ENCODE measurements around the gene TBC1D12. TPM values are rescaled to one million over a fixed set of nuclear protein-coding genes. Genes with fewer than 3 reads are reported as not detected.

Gene TBC1D12
- total RNA-seq, 2 experiments from 2014 or later = 1.9 to 3.9 TPM

DNA sequence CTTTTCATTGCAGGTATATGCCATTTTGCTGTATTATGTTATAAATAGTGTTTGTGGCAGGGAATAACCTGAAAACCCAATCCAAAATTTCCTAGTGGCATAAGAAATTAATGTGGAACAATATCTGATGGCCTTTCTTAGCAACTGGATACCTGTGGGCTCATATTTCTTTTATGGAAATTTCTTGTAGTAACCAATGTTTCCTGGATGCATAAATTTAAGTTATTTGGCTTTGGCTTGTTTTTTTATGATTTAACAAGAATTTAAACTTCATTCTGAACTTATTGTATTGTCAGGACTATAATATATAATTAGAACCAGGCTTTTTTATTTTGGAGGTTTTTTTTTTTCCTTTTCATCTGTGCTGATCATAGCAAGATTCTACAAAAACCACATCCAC is 30.1 kb downstream of the TBC1D12 start:
- CTCF ChIA-PET (ENCODE audit: unreplicated experiment) = no interaction called here
- intact Hi-C loops (cut with micrococcal nuclease; ENCODE audit: unreplicated experiment) = no loop called here
- Histone ChIP-seq H3K9me3 (ENCODE audit: low read length) (peaks cover 5% of the 10 kb centered on the region; the same call in 1 of the 2 replicates), H3K9me2 (ENCODE audit: insufficient read depth, low read length) (no peaks in the 10 kb centered on the region), H3K79me2 (ENCODE audit: insufficient read depth, low read depth, low read length) (no peaks in the 10 kb centered on the region), H3K4me1 (ENCODE audit: insufficient read depth, low read length, poor library complexity, severe bottlenecking) (no peaks in the 10 kb centered on the region), H2AFZ (ENCODE audit: low read length) (no peak overlapping the region), H3K4me3 (ENCODE audit: low read depth, low read length, poor library complexity, severe bottlenecking) (no peak overlapping the region), H3K4me2 (ENCODE audit: low read length) (no peak overlapping the region), H3K27ac (ENCODE audit: low read depth, low read length, poor library complexity, severe bottlenecking) (no peak overlapping the region), H3K36me3 (ENCODE audit: insufficient read depth, low read length) (no peaks in the 10 kb centered on the region), H4K20me1 (ENCODE audit: insufficient read depth, low read length) (no peaks in the 10 kb centered on the region)
- DNase-seq (ENCODE audit: low spot score) = no peak
- no TSS peak for BruUV-seq (replicated peaks)
- no peak for TF ChIP-seq EZH2phosphoT487 (IDR thresholded peaks at IDR 0.05; ENCODE audit: borderline replicate concordance, low read depth, low read length)
- TF ChIP-seq, protein P1, sequence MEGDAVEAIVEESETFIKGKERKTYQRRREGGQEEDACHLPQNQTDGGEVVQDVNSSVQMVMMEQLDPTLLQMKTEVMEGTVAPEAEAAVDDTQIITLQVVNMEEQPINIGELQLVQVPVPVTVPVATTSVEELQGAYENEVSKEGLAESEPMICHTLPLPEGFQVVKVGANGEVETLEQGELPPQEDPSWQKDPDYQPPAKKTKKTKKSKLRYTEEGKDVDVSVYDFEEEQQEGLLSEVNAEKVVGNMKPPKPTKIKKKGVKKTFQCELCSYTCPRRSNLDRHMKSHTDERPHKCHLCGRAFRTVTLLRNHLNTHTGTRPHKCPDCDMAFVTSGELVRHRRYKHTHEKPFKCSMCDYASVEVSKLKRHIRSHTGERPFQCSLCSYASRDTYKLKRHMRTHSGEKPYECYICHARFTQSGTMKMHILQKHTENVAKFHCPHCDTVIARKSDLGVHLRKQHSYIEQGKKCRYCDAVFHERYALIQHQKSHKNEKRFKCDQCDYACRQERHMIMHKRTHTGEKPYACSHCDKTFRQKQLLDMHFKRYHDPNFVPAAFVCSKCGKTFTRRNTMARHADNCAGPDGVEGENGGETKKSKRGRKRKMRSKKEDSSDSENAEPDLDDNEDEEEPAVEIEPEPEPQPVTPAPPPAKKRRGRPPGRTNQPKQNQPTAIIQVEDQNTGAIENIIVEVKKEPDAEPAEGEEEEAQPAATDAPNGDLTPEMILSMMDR (conservative IDR thresholded peaks at IDR 0.05; ENCODE audit: low read length) = no peak
- POLR2A ChIA-PET = interaction anchor here (0.7 kb wide), 1 partner anchor 253 kb away, joined by 3 read pairs; no protein-coding TSS in a partner anchor

DNA sequence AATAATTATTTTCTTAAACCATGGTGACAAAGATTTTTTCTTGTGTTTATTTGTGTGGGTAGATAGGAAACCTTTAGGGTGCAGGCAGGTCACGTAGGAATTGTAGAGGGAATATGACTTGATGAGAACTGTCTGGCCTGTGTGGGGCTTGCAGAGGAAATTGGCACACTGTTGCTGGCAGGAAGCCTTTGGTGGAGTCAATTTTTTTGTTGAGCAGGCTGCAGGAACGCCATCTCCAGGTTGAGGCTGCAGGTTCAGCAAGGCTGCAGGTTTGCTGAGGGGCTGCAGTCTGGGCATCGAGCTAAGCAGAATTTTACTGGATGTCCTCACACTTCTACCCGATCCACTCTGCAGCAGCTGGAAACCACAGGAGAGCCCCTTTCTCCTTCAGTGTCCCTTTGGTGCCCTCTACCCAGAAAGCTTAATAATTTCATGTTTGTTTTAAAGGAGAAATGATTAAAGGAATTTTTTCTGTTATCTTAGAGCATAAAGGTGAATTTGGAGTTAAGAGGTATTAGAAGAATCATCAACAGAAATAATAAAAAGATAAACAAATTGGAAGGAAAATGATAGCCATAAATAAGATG is 37.0 kb downstream of the TBC1D12 start:
- TF ChIP-seq, protein P1 (conservative IDR thresholded peaks at IDR 0.05; ENCODE audit: low read length) = no peak
- TF ChIP-seq EZH2phosphoT487 (IDR thresholded peaks at IDR 0.05; ENCODE audit: borderline replicate concordance, low read depth, low read length) = no peak
- H3K4me3 ChIP-seq (ENCODE audit: low read depth, low read length, poor library complexity, severe bottlenecking) = no peak overlapping the region
- no peak overlapping the region for H3K4me2 ChIP-seq (ENCODE audit: low read length)
- ChIA-PET CTCF (ENCODE audit: unreplicated experiment) (no interaction called here), POLR2A (interaction anchor here (0.7 kb wide), 1 partner anchor 42 kb away, joined by 3 read pairs; no protein-coding TSS in a partner anchor)
- peaks cover 5% of the 10 kb centered on the region; the same call in 1 of the 2 replicates for H3K9me3 ChIP-seq (ENCODE audit: low read length)
- H2AFZ ChIP-seq (ENCODE audit: low read length) = no peak overlapping the region
- no peak overlapping the region for H3K27ac ChIP-seq (ENCODE audit: low read depth, low read length, poor library complexity, severe bottlenecking)
- no peak for DNase-seq (ENCODE audit: low spot score)
- no peaks in the 10 kb centered on the region for H3K9me2 ChIP-seq (ENCODE audit: insufficient read depth, low read length)
- no peaks in the 10 kb centered on the region for H3K79me2 ChIP-seq (ENCODE audit: insufficient read depth, low read depth, low read length)
- BruUV-seq (replicated peaks) = no TSS peak
- intact Hi-C loops (cut with micrococcal nuclease; ENCODE audit: unreplicated experiment) = no loop called here
- H4K20me1 ChIP-seq (ENCODE audit: insufficient read depth, low read length) = no peaks in the 10 kb centered on the region
- no peaks in the 10 kb centered on the region for H3K4me1 ChIP-seq (ENCODE audit: insufficient read depth, low read length, poor library complexity, severe bottlenecking)
- no peaks in the 10 kb centered on the region for H3K36me3 ChIP-seq (ENCODE audit: insufficient read depth, low read length)

DNA sequence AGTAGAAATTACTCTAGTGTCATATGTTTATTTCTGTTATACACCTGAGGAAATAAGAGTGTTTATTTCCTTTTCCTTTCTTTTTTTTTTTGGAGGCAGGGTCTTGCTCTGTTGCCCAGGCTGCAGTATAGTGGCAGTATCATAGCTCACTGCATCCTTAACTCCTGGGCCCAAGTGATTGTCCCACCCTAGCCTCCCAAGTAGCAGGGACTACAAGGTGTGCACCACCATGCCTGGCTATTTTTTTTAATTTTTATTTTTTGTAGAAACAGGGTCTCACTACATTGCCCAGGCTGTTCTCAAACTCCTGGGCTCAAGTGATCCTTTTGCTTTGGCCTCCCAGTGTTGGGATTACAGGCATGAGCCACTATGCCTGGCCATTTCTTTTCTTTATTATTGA is 37.8 kb downstream of the TBC1D12 start:
- ChIA-PET POLR2A (interaction anchor here (0.7 kb wide), 2 partner anchors 138 to 240 kb away, joined by 3 read pairs; no protein-coding TSS in a partner anchor), CTCF (ENCODE audit: unreplicated experiment) (no interaction called here)
- DNase-seq (ENCODE audit: low spot score) = no peak
- Histone ChIP-seq H3K4me3 (ENCODE audit: low read depth, low read length, poor library complexity, severe bottlenecking) (no peak overlapping the region), H3K36me3 (ENCODE audit: insufficient read depth, low read length) (no peaks in the 10 kb centered on the region), H3K27ac (ENCODE audit: low read depth, low read length, poor library complexity, severe bottlenecking) (no peak overlapping the region), H3K4me1 (ENCODE audit: insufficient read depth, low read length, poor library complexity, severe bottlenecking) (no peaks in the 10 kb centered on the region), H3K9me3 (ENCODE audit: low read length) (peaks cover 5% of the 10 kb centered on the region; the same call in 1 of the 2 replicates), H3K79me2 (ENCODE audit: insufficient read depth, low read depth, low read length) (no peaks in the 10 kb centered on the region), H2AFZ (ENCODE audit: low read length) (no peak overlapping the region), H3K4me2 (ENCODE audit: low read length) (no peak overlapping the region), H4K20me1 (ENCODE audit: insufficient read depth, low read length) (no peaks in the 10 kb centered on the region), H3K9me2 (ENCODE audit: insufficient read depth, low read length) (no peaks in the 10 kb centered on the region)
- no peak for TF ChIP-seq EZH2phosphoT487 (IDR thresholded peaks at IDR 0.05; ENCODE audit: borderline replicate concordance, low read depth, low read length)
- TF ChIP-seq, protein P1 (conservative IDR thresholded peaks at IDR 0.05; ENCODE audit: low read length) = no peak
- BruUV-seq (replicated peaks) = no TSS peak
- intact Hi-C loops (cut with micrococcal nuclease; ENCODE audit: unreplicated experiment) = loop anchor here (5.0 kb wide), 1 partner anchor 623 kb away; no protein-coding TSS in a partner anchor

All from OCI-LY7 (cell line).